ACC112 (cell line): ENCODE data around the gene KIF3B.
"Not testable (repeated sequence)": the region's sequence is repeated elsewhere in the genome, so short reads cannot be mapped to it uniquely, and the experiment has no call there.

Experiments used
- H2AFZ ChIP-seq: fragments of 200-600 bp; sonication (generic); one replicate; pipeline ENCODE4 v1.6.0; 2017; ENCODE audit warnings: antibody characterized with exemption, low read length; ENCODE audit not compliant: unreplicated experiment
- H3K27ac ChIP-seq: fragments of 200-600 bp; sonication (generic); 2 replicates; pipeline ENCODE4 v1.5.1; 2014; ENCODE audit warnings: low read depth, mild to moderate bottlenecking, antibody characterized with exemption, low read length, moderate library complexity
- H3K27me3 ChIP-seq: fragments of 200-600 bp; sonication (generic); 2 replicates; pipeline ENCODE4 v1.6.1; 2014; ENCODE audit warnings: mild to moderate bottlenecking, antibody characterized with exemption, low read length, moderate library complexity, mixed read lengths; ENCODE audit not compliant: insufficient read depth
- H3K36me3 ChIP-seq: fragments of 200-600 bp; sonication (generic); 2 replicates; pipeline ENCODE4 v1.6.1; 2016; ENCODE audit warnings: mild to moderate bottlenecking, antibody characterized with exemption, low read length, moderate library complexity, mixed read lengths; ENCODE audit not compliant: insufficient read depth
- H3K4me1 ChIP-seq: fragments of 200-600 bp; sonication (generic); one replicate; pipeline ENCODE4 v1.6.1; 2016; ENCODE audit warnings: low read length, mixed read lengths; ENCODE audit not compliant: insufficient read depth, unreplicated experiment, control insufficient read depth
- H3K4me3 ChIP-seq: fragments of 200-600 bp; sonication (generic); 2 replicates; pipeline ENCODE4 v1.5.1; 2014; ENCODE audit warnings: mild to moderate bottlenecking, low read depth, low read length
- H3K79me2 ChIP-seq: fragments of 200-600 bp; sonication (generic); one replicate; pipeline ENCODE4 v1.6.0; 2016; ENCODE audit warnings: low read length; ENCODE audit not compliant: control insufficient read depth, unreplicated experiment, insufficient read depth

Gene KIF3B

DNA sequence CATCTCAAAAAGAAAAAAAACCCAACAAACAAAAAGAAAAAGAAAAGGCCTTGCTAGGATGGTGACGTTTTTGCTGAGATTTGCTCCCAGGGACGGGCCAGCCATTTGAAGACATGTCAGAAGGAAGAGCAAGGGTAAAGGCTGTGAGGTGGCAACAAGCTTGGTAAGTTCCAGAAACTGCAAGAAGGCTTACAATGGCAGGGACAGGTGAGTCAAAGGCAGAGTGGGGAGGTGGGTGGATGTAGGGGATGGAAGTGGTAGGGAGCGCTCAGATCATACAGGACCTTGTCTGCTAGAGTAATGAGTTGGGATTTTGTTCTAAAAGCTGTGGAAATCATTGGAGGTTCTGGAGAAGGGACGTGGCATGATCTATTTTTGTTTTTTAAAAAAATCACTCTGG, 4.3 kb downstream of the KIF3B start:
- H3K27me3 ChIP-seq = no peaks in the 10 kb centered on the region
- no peak overlapping the region for H3K4me3 ChIP-seq
- no peak overlapping the region for H2AFZ ChIP-seq
- peaks cover 11% of the 10 kb centered on the region for H3K4me1 ChIP-seq
- H3K27ac ChIP-seq = no peak overlapping the region
- no peaks in the 10 kb centered on the region for H3K36me3 ChIP-seq
- peaks cover 23% of the 10 kb centered on the region for H3K79me2 ChIP-seq

DNA sequence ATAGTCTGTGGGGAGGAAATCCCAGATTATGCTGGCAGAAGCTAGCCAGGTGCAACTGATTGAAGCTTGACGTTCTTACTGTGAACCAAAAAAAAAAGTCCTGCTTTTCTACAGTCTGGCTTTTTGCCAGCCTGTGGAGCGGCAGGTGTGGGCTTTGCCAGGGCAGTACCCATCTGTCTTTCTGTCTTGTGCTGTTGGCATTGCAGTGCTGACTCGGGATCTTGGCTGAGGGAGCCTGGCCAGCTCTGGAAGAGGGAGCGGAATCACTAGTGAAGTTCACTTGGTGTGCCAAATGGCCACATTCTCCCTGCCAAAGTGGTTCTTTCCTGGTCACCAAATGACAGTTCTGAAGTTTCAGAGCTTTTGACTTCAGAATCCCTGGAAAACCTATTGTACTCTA, 5.0 kb downstream of the KIF3B start:
- Histone ChIP-seq H3K36me3 (no peaks in the 10 kb centered on the region), H3K27me3 (no peaks in the 10 kb centered on the region), H3K27ac (no peak overlapping the region), H3K4me3 (no peak overlapping the region), H2AFZ (no peak overlapping the region), H3K79me2 (peaks cover 25% of the 10 kb centered on the region), H3K4me1 (peaks cover 11% of the 10 kb centered on the region)

DNA sequence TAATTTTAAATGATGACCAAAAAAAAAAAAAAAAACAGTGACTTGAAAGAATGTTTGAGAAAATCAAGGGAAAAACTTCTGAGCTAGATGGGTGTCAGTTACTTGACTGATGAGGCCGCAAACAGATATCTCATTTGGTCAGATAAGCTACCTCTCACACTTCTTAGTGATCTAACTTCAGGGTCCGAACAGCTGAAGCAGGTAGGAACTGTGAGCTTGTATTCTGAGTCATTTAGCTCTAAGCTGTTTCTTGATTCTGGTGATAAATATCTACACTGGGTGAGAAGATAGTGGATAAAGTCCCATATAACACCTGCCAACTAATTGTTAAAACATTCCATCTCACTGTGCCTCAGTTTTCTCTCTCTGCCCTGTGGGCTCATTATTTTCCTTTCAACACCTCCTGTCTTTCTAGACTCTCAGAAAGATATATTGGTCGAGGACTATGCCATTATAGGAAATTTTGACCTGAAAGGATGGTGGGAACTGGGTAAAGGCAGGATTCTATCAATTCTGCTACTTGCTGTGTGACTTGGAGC, 7.7 kb downstream of the KIF3B start:
- no peak overlapping the region for H2AFZ ChIP-seq

GRCh38 chr20:32285621-32286371, 8.3 kb downstream of the KIF3B start:
- Histone ChIP-seq H3K4me3 (no peak overlapping the region), H3K27me3 (no peaks in the 10 kb centered on the region), H2AFZ (no peak overlapping the region), H3K4me1 (peaks cover 11% of the 10 kb centered on the region), H3K36me3 (no peaks in the 10 kb centered on the region), H3K79me2 (peaks cover 9% of the 10 kb centered on the region), H3K27ac (no peak overlapping the region)

More for the DNA sequence above, 7.7 kb downstream of the KIF3B start:
- Histone ChIP-seq H3K27ac (no peak overlapping the region), H3K36me3 (no peaks in the 10 kb centered on the region), H3K4me3 (no peak overlapping the region), H3K27me3 (no peaks in the 10 kb centered on the region), H3K79me2 (peaks cover 7% of the 10 kb centered on the region), H3K4me1 (peaks cover 11% of the 10 kb centered on the region)

DNA sequence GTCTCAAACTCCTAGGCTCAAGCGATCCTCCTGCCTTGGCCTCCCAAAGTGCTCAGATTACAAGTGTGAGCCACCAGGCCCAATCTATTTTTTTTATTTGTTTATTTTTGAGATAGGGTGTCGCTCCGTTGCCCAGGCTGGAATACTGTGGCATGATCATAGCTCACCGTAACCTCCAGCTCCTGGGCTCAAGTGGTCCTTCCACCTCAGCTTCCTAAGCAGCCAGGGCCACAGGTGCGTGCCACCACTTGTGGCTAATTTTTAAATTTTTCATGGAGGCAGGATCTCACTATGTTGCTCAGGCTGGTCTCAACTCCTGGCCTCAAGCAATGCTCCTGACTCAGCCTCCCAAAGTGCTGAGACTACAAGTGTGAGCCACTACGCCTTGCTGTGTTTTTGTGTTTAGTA, 9.8 kb downstream of the KIF3B start:
- Histone ChIP-seq H2AFZ (no peak overlapping the region), H3K27ac (no peak overlapping the region), H3K36me3 (no peaks in the 10 kb centered on the region), H3K79me2 (peaks cover 12% of the 10 kb centered on the region), H3K27me3 (no peaks in the 10 kb centered on the region), H3K4me3 (no peak overlapping the region), H3K4me1 (peaks cover 11% of the 10 kb centered on the region)

GRCh38 chr20:32288225-32288849, 10.9 kb downstream of the KIF3B start:
- H3K27ac ChIP-seq = no peak overlapping the region
- no peaks in the 10 kb centered on the region for H3K36me3 ChIP-seq
- no peak overlapping the region for H3K4me3 ChIP-seq
- H2AFZ ChIP-seq = no peak overlapping the region
- peaks cover 12% of the 10 kb centered on the region for H3K79me2 ChIP-seq
- H3K4me1 ChIP-seq = peaks cover 11% of the 10 kb centered on the region
- H3K27me3 ChIP-seq = no peaks in the 10 kb centered on the region

GRCh38 chr20:32289299-32289660, 11.8 kb downstream of the KIF3B start:
- not testable (repeated sequence) for H3K4me3 ChIP-seq, H2AFZ ChIP-seq, H3K27me3 ChIP-seq, H3K36me3 ChIP-seq, H3K27ac ChIP-seq
- H3K4me1 ChIP-seq = peaks cover 11% of the 10 kb centered on the region
- H3K79me2 ChIP-seq = peaks cover 12% of the 10 kb centered on the region

GRCh38 chr20:32289661-32290431, 12.4 kb downstream of the KIF3B start:
- Histone ChIP-seq H2AFZ (no peak overlapping the region), H3K79me2 (peaks cover 16% of the 10 kb centered on the region), H3K4me1 (peaks cover 11% of the 10 kb centered on the region)

DNA sequence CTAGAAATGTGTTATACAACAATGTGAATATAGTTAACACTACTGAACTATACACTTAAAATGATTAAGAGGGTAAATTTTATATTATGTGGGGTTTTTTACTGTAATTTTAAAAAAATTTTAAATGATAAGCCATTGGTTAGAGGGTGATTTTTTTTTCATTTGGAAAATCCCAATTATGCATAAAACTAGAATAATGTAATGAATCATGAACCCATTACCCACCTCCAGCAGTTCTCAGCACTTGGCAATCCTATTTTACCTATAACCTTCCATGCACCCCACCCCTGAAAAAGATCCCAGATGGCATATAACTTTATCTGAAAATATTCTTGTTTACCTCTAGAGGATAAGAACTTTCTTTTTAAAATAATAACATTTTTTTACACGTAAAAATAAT, 13.7 kb downstream of the KIF3B start:
- H3K79me2 ChIP-seq = peaks cover 16% of the 10 kb centered on the region
- H3K4me1 ChIP-seq = peaks cover under 1% of the 10 kb centered on the region
- H3K27me3 ChIP-seq = no peaks in the 10 kb centered on the region
- H3K36me3 ChIP-seq = no peaks in the 10 kb centered on the region
- H2AFZ ChIP-seq = no peak overlapping the region
- no peak overlapping the region for H3K27ac ChIP-seq
- H3K4me3 ChIP-seq = no peak overlapping the region

More at GRCh38 chr20:32289661-32290431, 12.4 kb downstream of the KIF3B start:
- H3K4me3 ChIP-seq = no peak overlapping the region
- H3K27me3 ChIP-seq = no peaks in the 10 kb centered on the region
- H3K27ac ChIP-seq = no peak overlapping the region
- H3K36me3 ChIP-seq = no peaks in the 10 kb centered on the region

DNA sequence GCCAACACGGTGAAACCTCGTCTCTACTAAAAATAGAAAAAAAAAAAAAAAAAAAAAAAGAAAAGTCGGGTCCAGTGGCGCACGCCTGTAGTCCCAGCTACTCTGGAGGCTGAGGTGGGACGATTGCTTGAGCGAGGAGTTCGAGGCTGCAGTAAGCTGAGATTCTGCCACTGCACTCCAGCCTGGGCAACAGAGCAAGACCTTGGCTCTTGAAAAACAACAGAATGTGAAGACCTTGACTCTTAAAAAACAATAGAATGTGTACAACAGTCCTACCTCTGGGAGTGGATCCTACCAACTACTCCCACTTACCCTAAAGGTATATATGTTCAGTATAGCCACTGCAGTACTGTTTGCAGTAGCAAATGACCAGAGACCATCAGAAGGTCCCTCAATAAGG, 15.1 kb downstream of the KIF3B start:
- Histone ChIP-seq H3K79me2 (peaks cover 20% of the 10 kb centered on the region), H3K36me3 (no peaks in the 10 kb centered on the region), H2AFZ (no peak overlapping the region), H3K4me1 (peaks cover 2% of the 10 kb centered on the region), H3K27me3 (no peaks in the 10 kb centered on the region), H3K4me3 (no peak overlapping the region), H3K27ac (no peak overlapping the region)
